ENCODE data around the gene PJVK.
"Not testable (repeated sequence)": the region's sequence is repeated elsewhere in the genome, so short reads cannot be mapped to it uniquely, and the experiment has no call there.

PJVK gene

DNA sequence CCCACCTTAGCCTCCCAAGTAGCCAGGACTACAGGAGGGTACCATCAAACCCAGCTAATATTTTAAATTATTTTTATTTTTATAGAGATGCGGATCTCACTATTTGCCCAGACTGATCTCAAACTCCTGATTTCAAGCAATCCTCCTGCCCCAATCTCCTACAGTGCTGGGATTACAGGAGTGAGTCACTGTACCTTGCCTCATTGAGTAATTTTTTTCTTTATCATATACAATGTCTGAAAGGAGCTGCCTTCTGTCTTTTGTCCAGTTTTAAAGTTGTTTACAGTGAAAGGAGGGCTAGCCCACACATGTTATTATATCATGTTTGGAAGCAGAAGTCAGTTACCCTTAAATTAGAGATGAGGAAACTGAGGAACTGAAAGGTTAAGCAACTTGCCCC lies 32.8 kb upstream of the PJVK start:
- H3K4me1 ChIP-seq (ENCODE audit: control insufficient read depth, insufficient read depth, low read length), result no peaks in the 10 kb centered on the region
- no peaks in the 10 kb centered on the region for H3K36me3 ChIP-seq (ENCODE audit: control insufficient read depth, insufficient read depth, low read length)
- H3K4me3 ChIP-seq (ENCODE audit: low read length), result no peak overlapping the region
- H3K27ac ChIP-seq (ENCODE audit: low read depth, low read length), result no peak overlapping the region
- no peak overlapping the region for H3K9ac ChIP-seq (ENCODE audit: low read length)
- no peaks in the 10 kb centered on the region for H3K27me3 ChIP-seq (ENCODE audit: control insufficient read depth, insufficient read depth, low read length)

DNA sequence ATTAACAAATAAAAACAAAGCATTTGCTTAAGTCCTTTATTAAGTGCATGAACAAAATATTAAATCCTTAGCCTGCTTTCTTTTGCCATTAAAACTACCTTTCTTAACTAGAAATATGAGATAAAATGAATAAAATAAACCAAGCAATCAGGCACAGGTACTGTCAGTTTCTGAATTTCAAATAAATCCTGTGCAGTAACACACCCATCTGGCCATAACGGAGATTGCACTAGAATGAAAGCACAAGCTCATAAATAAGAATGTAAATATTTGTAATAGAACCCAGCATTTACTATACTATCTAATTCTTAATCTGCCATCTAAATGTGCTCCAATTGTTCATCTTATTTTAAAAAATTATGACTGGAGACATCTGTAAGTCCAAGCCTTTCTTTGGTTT lies 32.1 kb upstream of the PJVK start:
- no peaks in the 10 kb centered on the region for H3K27me3 ChIP-seq (ENCODE audit: control insufficient read depth, insufficient read depth, low read length)
- H3K9ac ChIP-seq (ENCODE audit: low read length), result no peak overlapping the region
- H3K27ac ChIP-seq (ENCODE audit: low read depth, low read length), result no peak overlapping the region
- H3K4me3 ChIP-seq (ENCODE audit: low read length), result no peak overlapping the region
- H3K36me3 ChIP-seq (ENCODE audit: control insufficient read depth, insufficient read depth, low read length), result no peaks in the 10 kb centered on the region
- no peaks in the 10 kb centered on the region for H3K4me1 ChIP-seq (ENCODE audit: control insufficient read depth, insufficient read depth, low read length)

DNA sequence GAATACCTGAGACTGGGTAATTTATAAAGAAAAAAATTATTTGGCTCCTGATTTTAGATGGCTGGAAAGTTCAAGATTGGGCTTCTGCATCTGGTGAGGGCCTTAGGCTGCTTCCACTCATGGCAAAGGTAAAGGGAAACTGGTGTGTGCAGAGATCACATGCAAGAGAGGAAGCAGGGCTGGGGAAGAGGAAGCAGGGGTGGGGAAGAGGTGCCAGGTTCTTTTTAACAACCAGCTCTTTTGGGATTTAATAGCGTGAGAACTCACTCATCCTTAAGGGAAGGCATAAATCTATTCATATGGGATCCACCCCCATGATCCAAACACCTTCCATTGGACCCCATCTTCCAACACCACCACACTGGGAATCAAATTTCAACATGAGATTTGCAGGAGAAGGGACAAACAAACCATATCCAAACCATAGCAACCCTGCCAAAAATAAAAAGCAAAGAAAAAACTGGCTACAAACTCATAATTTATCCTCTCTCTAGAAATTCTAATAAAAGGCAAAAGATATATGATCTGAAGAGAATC lies 30.6 kb upstream of the PJVK start:
- Histone ChIP-seq H3K9ac (ENCODE audit: low read length) (no peak overlapping the region), H3K4me3 (ENCODE audit: low read length) (no peak overlapping the region), H3K4me1 (ENCODE audit: control insufficient read depth, insufficient read depth, low read length) (no peaks in the 10 kb centered on the region), H3K27me3 (ENCODE audit: control insufficient read depth, insufficient read depth, low read length) (no peaks in the 10 kb centered on the region), H3K27ac (ENCODE audit: low read depth, low read length) (no peak overlapping the region), H3K36me3 (ENCODE audit: control insufficient read depth, insufficient read depth, low read length) (no peaks in the 10 kb centered on the region)

- Histone ChIP-seq H3K9ac (ENCODE audit: low read length) (no peak overlapping the region), H3K27ac (ENCODE audit: low read depth, low read length) (no peak overlapping the region), H3K4me3 (ENCODE audit: low read length) (no peak overlapping the region), H3K36me3 (ENCODE audit: control insufficient read depth, insufficient read depth, low read length) (peaks cover 3% of the 10 kb centered on the region), H3K27me3 (ENCODE audit: control insufficient read depth, insufficient read depth, low read length) (no peaks in the 10 kb centered on the region), H3K4me1 (ENCODE audit: control insufficient read depth, insufficient read depth, low read length) (no peaks in the 10 kb centered on the region)
Measured at GRCh38 chr2:178422097-178422496, 29.1 kb upstream of the PJVK start.

- not testable (repeated sequence) for H3K27me3 ChIP-seq (ENCODE audit: control insufficient read depth, insufficient read depth, low read length); H3K36me3 ChIP-seq (ENCODE audit: control insufficient read depth, insufficient read depth, low read length); H3K4me1 ChIP-seq (ENCODE audit: control insufficient read depth, insufficient read depth, low read length); H3K9ac ChIP-seq (ENCODE audit: low read length); H3K27ac ChIP-seq (ENCODE audit: low read depth, low read length); H3K4me3 ChIP-seq (ENCODE audit: low read length)
Measured at GRCh38 chr2:178423746-178424145, 27.4 kb upstream of the PJVK start.

GRCh38 chr2:178425255-178425827 lies 25.8 kb upstream of the PJVK start:
- H3K4me3 ChIP-seq (ENCODE audit: low read length), result no peak overlapping the region
- H3K27ac ChIP-seq (ENCODE audit: low read depth, low read length), result no peak overlapping the region
- H3K36me3 ChIP-seq (ENCODE audit: control insufficient read depth, insufficient read depth, low read length), result peaks cover 3% of the 10 kb centered on the region
- H3K9ac ChIP-seq (ENCODE audit: low read length), result no peak overlapping the region
- H3K27me3 ChIP-seq (ENCODE audit: control insufficient read depth, insufficient read depth, low read length), result no peaks in the 10 kb centered on the region
- no peaks in the 10 kb centered on the region for H3K4me1 ChIP-seq (ENCODE audit: control insufficient read depth, insufficient read depth, low read length)

GRCh38 chr2:178426388-178426787 lies 24.8 kb upstream of the PJVK start:
- Histone ChIP-seq H3K4me3 (ENCODE audit: low read length) (no peak overlapping the region), H3K36me3 (ENCODE audit: control insufficient read depth, insufficient read depth, low read length) (peaks cover 3% of the 10 kb centered on the region), H3K27ac (ENCODE audit: low read depth, low read length) (no peak overlapping the region), H3K27me3 (ENCODE audit: control insufficient read depth, insufficient read depth, low read length) (no peaks in the 10 kb centered on the region), H3K9ac (ENCODE audit: low read length) (no peak overlapping the region), H3K4me1 (ENCODE audit: control insufficient read depth, insufficient read depth, low read length) (no peaks in the 10 kb centered on the region)

DNA sequence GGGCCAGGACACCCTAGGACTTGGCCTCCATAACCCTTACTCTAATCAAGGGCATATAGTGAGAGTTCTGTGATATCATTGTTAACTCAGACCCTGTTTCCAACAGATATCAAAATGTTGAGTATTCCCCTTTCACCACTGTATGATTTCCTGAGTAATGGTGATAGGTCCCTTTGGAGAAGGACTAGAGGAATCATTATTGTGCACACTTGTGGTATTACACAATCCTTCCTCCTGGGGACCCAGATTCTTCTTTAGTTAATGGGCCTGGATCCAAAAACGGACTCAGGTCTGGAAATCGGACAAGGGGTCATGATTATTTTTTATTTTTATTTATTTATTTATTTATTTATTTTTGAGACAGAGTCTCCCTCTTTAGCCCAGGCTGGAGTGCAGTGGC lies 23.7 kb upstream of the PJVK start:
- Histone ChIP-seq H3K27ac (ENCODE audit: low read depth, low read length) (no peak overlapping the region), H3K4me3 (ENCODE audit: low read length) (no peak overlapping the region), H3K27me3 (ENCODE audit: control insufficient read depth, insufficient read depth, low read length) (no peaks in the 10 kb centered on the region), H3K4me1 (ENCODE audit: control insufficient read depth, insufficient read depth, low read length) (no peaks in the 10 kb centered on the region), H3K36me3 (ENCODE audit: control insufficient read depth, insufficient read depth, low read length) (peaks cover 6% of the 10 kb centered on the region), H3K9ac (ENCODE audit: low read length) (no peak overlapping the region)

- Histone ChIP-seq H3K4me3 (ENCODE audit: low read length) (no peak overlapping the region), H3K36me3 (ENCODE audit: control insufficient read depth, insufficient read depth, low read length) (peaks cover 6% of the 10 kb centered on the region), H3K27me3 (ENCODE audit: control insufficient read depth, insufficient read depth, low read length) (no peaks in the 10 kb centered on the region), H3K9ac (ENCODE audit: low read length) (no peak overlapping the region), H3K4me1 (ENCODE audit: control insufficient read depth, insufficient read depth, low read length) (no peaks in the 10 kb centered on the region), H3K27ac (ENCODE audit: low read depth, low read length) (no peak overlapping the region)
Measured at GRCh38 chr2:178428396-178428806, 22.8 kb upstream of the PJVK start.

DNA sequence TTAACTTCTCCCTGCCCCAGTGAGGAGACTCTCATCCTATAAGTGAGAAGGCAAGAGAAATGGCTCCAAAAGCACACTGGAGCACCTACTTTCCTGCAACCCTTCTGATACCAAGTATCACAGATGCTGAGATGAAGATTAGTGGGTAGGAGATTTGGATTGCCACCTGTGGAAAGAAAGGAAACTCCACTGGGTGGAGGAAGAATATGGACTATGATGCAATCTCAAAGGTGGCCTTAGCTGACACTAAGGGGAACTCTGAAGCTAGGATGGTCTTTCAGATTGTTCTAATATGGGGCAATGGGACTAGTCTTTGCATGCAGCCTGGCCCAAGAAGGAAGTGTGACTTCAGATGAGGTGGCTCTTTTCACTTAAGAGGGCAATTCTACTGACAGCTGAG lies 21.8 kb upstream of the PJVK start:
- H3K27me3 ChIP-seq (ENCODE audit: control insufficient read depth, insufficient read depth, low read length), result no peaks in the 10 kb centered on the region
- H3K4me3 ChIP-seq (ENCODE audit: low read length), result no peak overlapping the region
- H3K27ac ChIP-seq (ENCODE audit: low read depth, low read length), result no peak overlapping the region
- H3K36me3 ChIP-seq (ENCODE audit: control insufficient read depth, insufficient read depth, low read length), result peaks cover 9% of the 10 kb centered on the region
- no peaks in the 10 kb centered on the region for H3K4me1 ChIP-seq (ENCODE audit: control insufficient read depth, insufficient read depth, low read length)
- H3K9ac ChIP-seq (ENCODE audit: low read length), result no peak overlapping the region

- Histone ChIP-seq H3K36me3 (ENCODE audit: control insufficient read depth, insufficient read depth, low read length) (peaks cover 18% of the 10 kb centered on the region), H3K9ac (ENCODE audit: low read length) (no peak overlapping the region), H3K4me3 (ENCODE audit: low read length) (no peak overlapping the region)
Measured at GRCh38 chr2:178436662-178437061, 14.5 kb upstream of the PJVK start.

GRCh38 chr2:178441426-178441825 lies 9.8 kb upstream of the PJVK start:
- peaks cover 18% of the 10 kb centered on the region for H3K36me3 ChIP-seq (ENCODE audit: control insufficient read depth, insufficient read depth, low read length)

More at GRCh38 chr2:178436662-178437061, 14.5 kb upstream of the PJVK start:
- Histone ChIP-seq H3K27me3 (ENCODE audit: control insufficient read depth, insufficient read depth, low read length) (no peaks in the 10 kb centered on the region), H3K4me1 (ENCODE audit: control insufficient read depth, insufficient read depth, low read length) (no peaks in the 10 kb centered on the region), H3K27ac (ENCODE audit: low read depth, low read length) (no peak overlapping the region)

GRCh38 chr2:178448968-178449661 lies 2.1 kb upstream of the PJVK start:
- Histone ChIP-seq H3K4me1 (ENCODE audit: control insufficient read depth, insufficient read depth, low read length) (peaks cover 12% of the 10 kb centered on the region), H3K27me3 (ENCODE audit: control insufficient read depth, insufficient read depth, low read length) (no peaks in the 10 kb centered on the region), H3K36me3 (ENCODE audit: control insufficient read depth, insufficient read depth, low read length) (peaks cover 3% of the 10 kb centered on the region), H3K9ac (ENCODE audit: low read length) (no peak overlapping the region), H3K27ac (ENCODE audit: low read depth, low read length) (no peak overlapping the region), H3K4me3 (ENCODE audit: low read length) (no peak overlapping the region)

More at GRCh38 chr2:178441426-178441825, 9.8 kb upstream of the PJVK start:
- Histone ChIP-seq H3K9ac (ENCODE audit: low read length) (no peak overlapping the region), H3K27me3 (ENCODE audit: control insufficient read depth, insufficient read depth, low read length) (no peaks in the 10 kb centered on the region), H3K4me1 (ENCODE audit: control insufficient read depth, insufficient read depth, low read length) (no peaks in the 10 kb centered on the region), H3K4me3 (ENCODE audit: low read length) (no peak overlapping the region), H3K27ac (ENCODE audit: low read depth, low read length) (no peak overlapping the region)

Measured in rectal smooth muscle tissue (tissue), 1 donor.